Activated naive CD4-positive, alpha-beta T cell treated with anti-CD3 and anti-CD28 coated beads, Interleukin-2, amount 10 ng/mL, durations not matched to agents 7 days and 5 days (primary cell): ENCODE results near the gene SMIM10.
"Not testable (repeated sequence)": the region's sequence is repeated elsewhere in the genome, so short reads cannot be mapped to it uniquely, and the experiment has no call there.

Experiments used
- CTCF ChIA-PET: fragments of 350-600 bp; sonication (Branson Sonifier 250); formaldehyde crosslinking; loops from one replicate; lab custom pipeline; 2021; ENCODE audit warnings: antibody characterized with exemption; lab: Charles Lee
- DNase-seq: peaks from one replicate; pipeline ENCODE4 v3.0.0-alpha.2; 2020
- H3K27ac Mint-ChIP-seq: one replicate; pipeline ENCODE4 v1.8.0; 2021; ENCODE audit warnings: mild to moderate bottlenecking, moderate library complexity, mixed read lengths
- H3K27me3 Mint-ChIP-seq: one replicate; pipeline ENCODE4 v1.8.0; 2021; ENCODE audit warnings: mild to moderate bottlenecking, mixed read lengths
- H3K36me3 Mint-ChIP-seq: one replicate; pipeline ENCODE4 v1.8.0; 2021; ENCODE audit warnings: mixed read lengths
- H3K4me1 Mint-ChIP-seq: one replicate; pipeline ENCODE4 v1.8.0; 2021; ENCODE audit warnings: mixed read lengths
- H3K4me3 Mint-ChIP-seq: one replicate; pipeline ENCODE4 v1.8.0; 2021; ENCODE audit warnings: mild to moderate bottlenecking, moderate library complexity, mixed read lengths
- H3K9me3 Mint-ChIP-seq: one replicate; pipeline ENCODE4 v1.8.0; 2021; ENCODE audit warnings: mixed read lengths

The SMIM10 gene

GRCh38 chrX:135041149-135042123 is 50.6 kb downstream of the SMIM10 start:
- H3K9me3 Mint-ChIP-seq, DNase-seq, H3K27me3 Mint-ChIP-seq, H3K4me3 Mint-ChIP-seq, CTCF ChIA-PET, H3K27ac Mint-ChIP-seq, H3K4me1 Mint-ChIP-seq, H3K36me3 Mint-ChIP-seq: not testable (repeated sequence)
